Heart right ventricle (tissue), 16 donors: ENCODE data around the gene KANSL1. TPM values are rescaled to one million over a fixed set of nuclear protein-coding genes. Genes with fewer than 3 reads are reported as not detected.

Source experiments
- ATAC-seq, 8 donors: fragments of 200-7000 bp; cut with Tn5 transposase; one replicate each; pipeline ENCODE4 v1.9.1; 2020; ENCODE audit warnings: mild to moderate bottlenecking in 8 of 8, moderate library complexity in 8 of 8, moderate number of reproducible peaks in 1 of 8
- DNase-seq, 2 donors: peaks; one replicate each; pipeline ENCODE4 v3.0.0-alpha.2; 2020
- H3K27ac ChIP-seq, 10 donors: fragments of 200-600 bp; sonication (generic) in 2 of 10; one replicate each; pipeline versions ENCODE4 v1.5.0 to v1.8.0; 2020 to 2022; ENCODE audit warnings: mild to moderate bottlenecking in 3 of 10
- H3K27me3 ChIP-seq, 7 donors: fragments of 200-600 bp; one replicate each; pipeline ENCODE4 v1.8.0; 2021 to 2022; ENCODE audit warnings: mild to moderate bottlenecking in 2 of 7
- H3K36me3 ChIP-seq, 9 donors: fragments of 200-600 bp; sonication (generic) in 1 of 9; one replicate each; pipeline versions ENCODE4 v1.5.0 to v1.8.0; 2020 to 2022; ENCODE audit warnings: mild to moderate bottlenecking in 2 of 9
- H3K4me1 ChIP-seq, 9 donors: fragments of 200-600 bp; sonication (generic) in 1 of 9; one replicate each; pipeline versions ENCODE4 v1.5.0 to v1.8.0; 2020 to 2022; ENCODE audit warnings: mild to moderate bottlenecking in 4 of 9
- H3K4me3 ChIP-seq, 10 donors: fragments of 200-600 bp; sonication (generic) in 2 of 10; one replicate each; pipeline versions ENCODE4 v1.5.0 to v1.8.0; 2020 to 2022; ENCODE audit warnings: mild to moderate bottlenecking in 7 of 10, moderate library complexity in 2 of 10
- H3K9me3 ChIP-seq, 11 donors: fragments of 200-600 bp in 10 of 11; sonication (generic) in 2 of 11; one replicate each; pipeline versions ENCODE4 v1.5.0 to v1.8.0; 2013 to 2022; ENCODE audit warnings: mild to moderate bottlenecking in 2 of 11, control low read depth in 1 of 11, moderate library complexity in 1 of 11
- CTCF ChIP-seq, 9 donors: fragments of 200-600 bp; sonication (generic) in 2 of 9; IDR thresholded peaks; one replicate each; pipeline versions ENCODE4 v1.5.0 to v1.8.0; 2021 to 2022; ENCODE audit warnings: antibody characterized with exemption in 9 of 9, mild to moderate bottlenecking in 5 of 9, moderate library complexity in 1 of 9
- WGBS, 2 donors: extraction: QIAGEN DNeasy Blood & Tissue Kit; methylation state at CpG; one replicate each; pipeline ENCODE4 v1.1.7; 2013; ENCODE audit warnings: inconsistent platforms in 1 of 2; 5-methylcytosine and 5-hydroxymethylcytosine counted together
- intact Hi-C, 10 donors: fragments of 100-400 bp; cut with DNase I; formaldehyde crosslinking; loops; one replicate each; pipeline versions ENCODE4 v1.11.1 to v1.14.2; 2022
- polyA plus RNA-seq, 2 donors: library from polyadenylated mRNA; stranded (reverse); fragments of 200-250 nt; gene quantifications; one replicate each; pipeline ENCODE4 v1.2.3, GENCODE V29; 2013
- total RNA-seq, 10 donors: library from RNA; stranded (reverse); fragmentation: NEBNext Ultra II Directional in 3 of 10; extraction: Animal tissue kit (Norgen Biotek cat#: 25700) in 3 of 10; gene quantifications; one replicate each; pipeline versions ENCODE4 v1.2.1 to v1.2.4, GENCODE V29; 2021 to 2023
- donor health status: Arrhythmogenic right ventricular cardiomyopathy.
- donor health status: ischemic (EF 13 %, LVEDD 7.1; RV severe dilation, severe dysfunction).
- donor health status: healthy with polysubstance abuse.
- donor health status: DM: no; HTN: yes; CAD: no.
- donor health status: DM: no; HTN: no; CAD: no.
- donor health status: ischemic (EF 25% LVEDD 6.9; RV normal size, moderate dysfunction).
- donor health status: ischemic (EF 25% LVEDD 5.7; RV mildly dilated, moderate dysfunction).
- donor health status: healthy.
- donor health status: DM: yes; HTN: yes; CAD: no.
- donor health status: Ischemic cardiomyopathy.
- donor health status: ischemic (EF 35%, LVEDD 5.7; RV mildly dilated, moderate dysfunction).
- donor health status: nonischemic (EF 11% LVEDD 7.7; RV severe dilation, severe dysfunction).
- donor health status: DM: yes; HTN: yes; CAD: no.
- donor health status: PGD.
- donor health status: ischemic (EF 29% LVEDD 5.4; RV normal size, mild dysfunction).
- donor health status: nonischemic (EF 23%, LVEDD 6.1; RV moderate dilation, normal function).

The KANSL1 gene
- total and polyA plus RNA-seq, 12 donors, result 8.2 to 52.5 (median 41.1) TPM

- H3K27ac ChIP-seq, result no peak overlapping the region
These were observed 16.3 kb downstream of the KANSL1 start for GRCh38 chr17:46176975-46177374.

GRCh38 chr17:46175891-46176290, 17.3 kb downstream of the KANSL1 start:
- intact Hi-C loops, result loop anchor here in 1 of 10 donors (5.0 kb wide), 1 partner anchor 34 kb away; no protein-coding TSS in a partner anchor
- Histone ChIP-seq H3K27ac (no peak overlapping the region), H3K9me3 (no peaks in the 10 kb centered on the region), H3K27me3 (no peaks in the 10 kb centered on the region), H3K36me3 (peaks cover 0 to 13% (median 11%) of the 10 kb centered on the region in 9 donors), H3K4me3 (no peak overlapping the region), H3K4me1 (peaks cover 15 to 97% (median 87%) of the 10 kb centered on the region in 9 donors)
- 34 to 36% methylated on average over 1 of the region's 1 CpG for WGBS, 2 donors
- DNase-seq (no peak), ATAC-seq (no peak)
- TF ChIP-seq CTCF (IDR thresholded peaks at IDR 0.05), result no peak

More at GRCh38 chr17:46176975-46177374, 16.3 kb downstream of the KANSL1 start:
- no peak for TF ChIP-seq CTCF (IDR thresholded peaks at IDR 0.05)
- Histone ChIP-seq H3K27me3 (no peaks in the 10 kb centered on the region), H3K4me3 (no peak overlapping the region), H3K36me3 (peaks cover 0 to 2% (median 0%) of the 10 kb centered on the region in 9 donors), H3K4me1 (peaks cover 14 to 97% (median 84%) of the 10 kb centered on the region in 9 donors), H3K9me3 (no peaks in the 10 kb centered on the region)
- intact Hi-C loops, result loop anchor here in 1 of 10 donors (5.0 kb wide), 1 partner anchor 35 kb away; no protein-coding TSS in a partner anchor
- no peak for ATAC-seq
- WGBS, 2 donors, result 86 to 88% methylated on average over 3 of the region's 3 CpGs
- no peak for DNase-seq

- ATAC-seq, result no peak
- WGBS, 2 donors, result 78 to 82% methylated on average over 2 of the region's 2 CpGs
- Histone ChIP-seq H3K9me3 (no peaks in the 10 kb centered on the region), H3K4me3 (no peak overlapping the region), H3K4me1 (peaks cover 20 to 97% (median 83%) of the 10 kb centered on the region in 9 donors), H3K27ac (no peak overlapping the region), H3K36me3 (peaks cover 0 to 40% (median 14%) of the 10 kb centered on the region in 9 donors), H3K27me3 (no peaks in the 10 kb centered on the region)
- DNase-seq, result no peak
- intact Hi-C loops, result loop anchor here in 1 of 10 donors (5.0 kb wide), 1 partner anchor 51 kb away; no protein-coding TSS in a partner anchor
- no peak for TF ChIP-seq CTCF (IDR thresholded peaks at IDR 0.05)
These were observed 20.1 kb downstream of the KANSL1 start for GRCh38 chr17:46173153-46173552.

- Histone ChIP-seq H3K4me1 (peaks cover 22 to 97% (median 80%) of the 10 kb centered on the region in 9 donors), H3K27me3 (no peaks in the 10 kb centered on the region), H3K4me3 (no peak overlapping the region), H3K9me3 (no peaks in the 10 kb centered on the region), H3K36me3 (peaks cover 0 to 44% (median 14%) of the 10 kb centered on the region in 9 donors), H3K27ac (peak overlapping the region in 2 of 10 donors; percentile 6 to 15)
- TF ChIP-seq CTCF (IDR thresholded peaks at IDR 0.05), result no peak
- DNase-seq (no peak), ATAC-seq (peak in 6 of 8 donors; percentile 25 to 52 (median 43))
- intact Hi-C loops, result loop anchor here in 1 of 10 donors (5.0 kb wide), 1 partner anchor 50 kb away; no protein-coding TSS in a partner anchor
- WGBS, 2 donors, result 73 to 74% methylated on average over 14 of the region's 14 CpGs
These were observed 21.3 kb downstream of the KANSL1 start for GRCh38 chr17:46171939-46172338.
